HepG2 (cell line): ENCODE measurements around the gene APPBP2. TPM values are rescaled to one million over a fixed set of nuclear protein-coding genes. Genes with fewer than 3 reads are reported as not detected.
A peak's percentile ranks its signal among the peaks of the same experiment; 100 is the strongest.

Experiments
- CENPT ChIP-seq: sonication (generic); formaldehyde crosslinking; IDR thresholded peaks from 2 replicates; pipeline ENCODE4 v1.8.0; 2022; ENCODE audit warnings: low read depth, mild to moderate bottlenecking, moderate library complexity, missing genetic modification reagents
- FOXK2 ChIP-seq: fragments of 450-650 bp; IDR thresholded peaks from 2 replicates; pipeline ENCODE4 v1.6.1; 2016
- GABPB1 ChIP-seq: IDR thresholded peaks from 2 replicates; pipeline ENCODE4 v1.6.1; 2016; ENCODE audit warnings: mild to moderate bottlenecking, missing genetic modification reagents, moderate library complexity, missing compliant biosample characterization
- HOXD1 ChIP-seq: sonication (generic); formaldehyde crosslinking; IDR thresholded peaks from 2 replicates; pipeline ENCODE4 v1.5.0; 2020; ENCODE audit warnings: missing genetic modification reagents
- JUN ChIP-seq: sonication (generic); formaldehyde crosslinking; IDR thresholded peaks from 2 replicates; pipeline ENCODE4 v1.4.0; 2020; ENCODE audit warnings: mild to moderate bottlenecking, missing genetic modification reagents
- MED8 ChIP-seq: sonication (generic); formaldehyde crosslinking; IDR thresholded peaks from 2 replicates; pipeline ENCODE4 v1.8.1; 2023; ENCODE audit warnings: mild to moderate bottlenecking, missing genetic modification reagents; ENCODE audit not compliant: insufficient replicate concordance
- SUZ12 ChIP-seq: fragments of 150-350 bp; IDR thresholded peaks from 2 replicates; pipeline ENCODE4 v1.6.1; 2014; ENCODE audit warnings: low read depth, low read length
- TAF1 ChIP-seq: sonication (generic); formaldehyde crosslinking; IDR thresholded peaks from 2 replicates; pipeline ENCODE4 v1.4.0; 2020; ENCODE audit warnings: missing genetic modification reagents
- TBX3 ChIP-seq: fragments of 450-650 bp; IDR thresholded peaks from 2 replicates; pipeline ENCODE4 v1.6.1; 2017; ENCODE audit warnings: antibody characterized with exemption, mild to moderate bottlenecking, inconsistent platforms, borderline replicate concordance
- ZNF20 ChIP-seq: sonication (generic); formaldehyde crosslinking; IDR thresholded peaks from 2 replicates; pipeline ENCODE4 v1.4.0; 2020; ENCODE audit warnings: mild to moderate bottlenecking, moderate library complexity, missing genetic modification reagents
- ZNF24 ChIP-seq: fragments of 450-650 bp; IDR thresholded peaks from 2 replicates; pipeline ENCODE4 v1.6.1; 2017; ENCODE audit warnings: antibody characterized with exemption, mild to moderate bottlenecking
- ZNF256 ChIP-seq: sonication (generic); formaldehyde crosslinking; conservative IDR thresholded peaks from 2 replicates; pipeline ENCODE4 v1.4.0; 2020; ENCODE audit warnings: missing genetic modification reagents
- ZNF614 ChIP-seq: IDR thresholded peaks from 2 replicates; pipeline ENCODE4 v1.6.1; 2018; ENCODE audit warnings: missing biosample characterization, missing genetic modification reagents, inconsistent platforms, borderline replicate concordance
- ZNF672 ChIP-seq: sonication (generic); formaldehyde crosslinking; IDR thresholded peaks from 2 replicates; pipeline ENCODE4 v1.8.1; 2022; ENCODE audit warnings: missing genetic modification reagents
- ZNF775 ChIP-seq: sonication (generic); formaldehyde crosslinking; IDR thresholded peaks from 2 replicates; pipeline ENCODE4 v1.4.0; 2020; ENCODE audit warnings: missing genetic modification reagents, mild to moderate bottlenecking, moderate library complexity, borderline replicate concordance
- polyA plus RNA-seq, 8 experiments: library from polyadenylated mRNA; depleted of rRNA in 3 of 8; stranded (reverse) in 7 of 8; unstranded in 1 of 8; fragments of >200 nt; fragmentation: Illumina TruSeq in 4 of 8; extraction: Trizol in 4 of 8; gene quantifications; 2 replicates each; pipeline versions ENCODE4 v1.2.1 to v1.2.3, GENCODE V29; 2011 to 2016; ENCODE audit warnings: low read depth in 4 of 8, missing spikeins in 1 of 8, mixed read lengths in 1 of 8; ENCODE audit not compliant: insufficient read depth in 1 of 8
- total RNA-seq, 5 experiments: library from RNA; depleted of rRNA; stranded (reverse); fragments of >200 nt; fragmentation: Illumina TruSeq; extraction: Trizol; gene quantifications; 2 replicates each; pipeline ENCODE4 v1.2.3, GENCODE V29; 2016; ENCODE audit warnings: low read depth in 1 of 5
- TF ChIP-seq, protein P1 (sequence below), 2 experiments: sonication (generic) in 1 of 2; formaldehyde crosslinking in 1 of 2; IDR thresholded peaks; 2 replicates each; pipeline versions ENCODE4 v1.4.0 to v1.6.1; 2016 to 2020; ENCODE audit warnings: borderline replicate concordance in 1 of 2, low read depth in 1 of 2, mild to moderate bottlenecking in 1 of 2, missing genetic modification reagents in 1 of 2
- TF ChIP-seq, protein P2 (sequence below): sonication (generic); formaldehyde crosslinking; IDR thresholded peaks from 2 replicates; pipeline ENCODE4 v1.4.0; 2020; ENCODE audit warnings: mild to moderate bottlenecking, missing genetic modification reagents
- TF ChIP-seq, protein P3 (sequence below): IDR thresholded peaks from 2 replicates; pipeline ENCODE4 v1.6.1; 2016; ENCODE audit warnings: low read depth, control low read depth
- TF ChIP-seq, protein P4 (sequence below): sonication (generic); formaldehyde crosslinking; IDR thresholded peaks from 2 replicates; pipeline ENCODE4 v1.4.0; 2020; ENCODE audit warnings: missing genetic modification reagents

Gene APPBP2
- total and polyA plus RNA-seq, 2 of the 13 experiments (the other 11 are each of a cell fraction or from before 2014, with no cell fraction given), result 17.5 to 45.8 TPM

DNA sequence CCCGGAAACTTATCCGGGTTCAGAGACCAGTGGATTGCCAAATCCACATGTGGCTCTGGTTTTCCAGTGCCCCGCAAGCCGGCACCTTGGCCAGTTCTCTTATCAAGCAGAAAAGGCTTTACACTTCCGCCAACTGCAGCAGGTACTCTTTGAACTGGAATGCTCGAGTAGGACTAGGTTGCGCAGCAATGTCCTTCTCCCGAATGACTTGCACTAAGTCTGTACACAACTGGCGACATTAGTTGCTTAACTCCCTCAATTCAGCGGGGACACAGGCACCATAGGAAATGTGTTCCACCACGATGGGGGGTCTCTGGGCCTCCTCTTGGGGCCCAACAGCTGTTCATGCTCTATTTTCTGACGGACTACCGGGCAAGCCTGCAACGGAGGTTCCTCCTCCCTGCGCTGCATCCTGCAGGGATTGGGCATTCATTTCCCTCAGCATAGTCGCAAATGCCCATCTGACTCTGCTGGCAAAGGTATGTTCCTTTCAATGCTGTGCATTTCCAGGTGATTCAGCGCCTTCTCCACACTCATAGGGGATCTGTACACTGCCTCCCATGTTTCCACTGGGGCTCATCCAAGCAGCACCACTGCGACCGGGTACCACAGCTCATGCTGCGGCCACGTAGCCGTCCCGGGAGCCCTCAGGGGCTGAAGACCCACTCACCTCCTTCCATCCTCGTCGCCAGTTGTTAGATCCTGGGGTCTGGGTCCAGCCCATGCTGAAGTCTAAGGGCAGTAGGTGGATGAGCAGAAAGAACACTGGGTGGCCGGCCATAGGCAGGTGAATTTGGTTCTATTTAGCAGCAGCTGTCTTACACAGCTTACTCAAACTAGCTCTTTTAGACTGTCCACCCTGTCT, 34.2 kb upstream of the APPBP2 start (continued):
- TF ChIP-seq, protein P1, sequence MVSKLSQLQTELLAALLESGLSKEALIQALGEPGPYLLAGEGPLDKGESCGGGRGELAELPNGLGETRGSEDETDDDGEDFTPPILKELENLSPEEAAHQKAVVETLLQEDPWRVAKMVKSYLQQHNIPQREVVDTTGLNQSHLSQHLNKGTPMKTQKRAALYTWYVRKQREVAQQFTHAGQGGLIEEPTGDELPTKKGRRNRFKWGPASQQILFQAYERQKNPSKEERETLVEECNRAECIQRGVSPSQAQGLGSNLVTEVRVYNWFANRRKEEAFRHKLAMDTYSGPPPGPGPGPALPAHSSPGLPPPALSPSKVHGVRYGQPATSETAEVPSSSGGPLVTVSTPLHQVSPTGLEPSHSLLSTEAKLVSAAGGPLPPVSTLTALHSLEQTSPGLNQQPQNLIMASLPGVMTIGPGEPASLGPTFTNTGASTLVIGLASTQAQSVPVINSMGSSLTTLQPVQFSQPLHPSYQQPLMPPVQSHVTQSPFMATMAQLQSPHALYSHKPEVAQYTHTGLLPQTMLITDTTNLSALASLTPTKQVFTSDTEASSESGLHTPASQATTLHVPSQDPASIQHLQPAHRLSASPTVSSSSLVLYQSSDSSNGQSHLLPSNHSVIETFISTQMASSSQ (IDR thresholded peaks at IDR 0.05; ENCODE audit: low read depth), result no peak
- TF ChIP-seq, protein P1 (CRISPR knock-in tag; IDR thresholded peaks at IDR 0.05; ENCODE audit: borderline replicate concordance), result peak; percentile 57; the same call in 1 of the 2 replicates
- TF ChIP-seq TAF1 (CRISPR knock-in tag) (peak; percentile 64), CENPT (CRISPR knock-in tag) (no peak; the same call in 1 of the 2 replicates), SUZ12 (no peak), FOXK2 (no peak; the same call in 1 of the 2 replicates), ZNF256 (CRISPR knock-in tag) (no peak), ZNF24 (no peak), ZNF614 (CRISPR knock-in tag) (peak; percentile 33; the same call in 1 of the 2 replicates), TBX3 (peak; percentile 37; the same call in 1 of the 2 replicates), JUN (0 out of 2 replicates have a peak, but pooled peaks have one; percentile 28), ZNF20 (CRISPR knock-in tag) (no peak), MED8 (CRISPR knock-in tag) (peak; percentile 53), GABPB1 (peak; percentile 71), ZNF775 (CRISPR knock-in tag) (no peak), HOXD1 (CRISPR knock-in tag) (no peak; the same call in 1 of the 2 replicates), ZNF672 (peak; percentile 69; the same call in 1 of the 2 replicates)
- TF ChIP-seq, protein P2, sequence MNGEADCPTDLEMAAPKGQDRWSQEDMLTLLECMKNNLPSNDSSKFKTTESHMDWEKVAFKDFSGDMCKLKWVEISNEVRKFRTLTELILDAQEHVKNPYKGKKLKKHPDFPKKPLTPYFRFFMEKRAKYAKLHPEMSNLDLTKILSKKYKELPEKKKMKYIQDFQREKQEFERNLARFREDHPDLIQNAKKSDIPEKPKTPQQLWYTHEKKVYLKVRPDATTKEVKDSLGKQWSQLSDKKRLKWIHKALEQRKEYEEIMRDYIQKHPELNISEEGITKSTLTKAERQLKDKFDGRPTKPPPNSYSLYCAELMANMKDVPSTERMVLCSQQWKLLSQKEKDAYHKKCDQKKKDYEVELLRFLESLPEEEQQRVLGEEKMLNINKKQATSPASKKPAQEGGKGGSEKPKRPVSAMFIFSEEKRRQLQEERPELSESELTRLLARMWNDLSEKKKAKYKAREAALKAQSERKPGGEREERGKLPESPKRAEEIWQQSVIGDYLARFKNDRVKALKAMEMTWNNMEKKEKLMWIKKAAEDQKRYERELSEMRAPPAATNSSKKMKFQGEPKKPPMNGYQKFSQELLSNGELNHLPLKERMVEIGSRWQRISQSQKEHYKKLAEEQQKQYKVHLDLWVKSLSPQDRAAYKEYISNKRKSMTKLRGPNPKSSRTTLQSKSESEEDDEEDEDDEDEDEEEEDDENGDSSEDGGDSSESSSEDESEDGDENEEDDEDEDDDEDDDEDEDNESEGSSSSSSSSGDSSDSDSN, result peak; percentile 83
- TF ChIP-seq, protein P3, sequence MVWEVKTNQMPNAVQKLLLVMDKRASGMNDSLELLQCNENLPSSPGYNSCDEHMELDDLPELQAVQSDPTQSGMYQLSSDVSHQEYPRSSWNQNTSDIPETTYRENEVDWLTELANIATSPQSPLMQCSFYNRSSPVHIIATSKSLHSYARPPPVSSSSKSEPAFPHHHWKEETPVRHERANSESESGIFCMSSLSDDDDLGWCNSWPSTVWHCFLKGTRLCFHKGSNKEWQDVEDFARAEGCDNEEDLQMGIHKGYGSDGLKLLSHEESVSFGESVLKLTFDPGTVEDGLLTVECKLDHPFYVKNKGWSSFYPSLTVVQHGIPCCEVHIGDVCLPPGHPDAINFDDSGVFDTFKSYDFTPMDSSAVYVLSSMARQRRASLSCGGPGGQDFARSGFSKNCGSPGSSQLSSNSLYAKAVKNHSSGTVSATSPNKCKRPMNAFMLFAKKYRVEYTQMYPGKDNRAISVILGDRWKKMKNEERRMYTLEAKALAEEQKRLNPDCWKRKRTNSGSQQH, result 0 out of 2 replicates have a peak, but pooled peaks have one; percentile 58
- TF ChIP-seq, protein P4, sequence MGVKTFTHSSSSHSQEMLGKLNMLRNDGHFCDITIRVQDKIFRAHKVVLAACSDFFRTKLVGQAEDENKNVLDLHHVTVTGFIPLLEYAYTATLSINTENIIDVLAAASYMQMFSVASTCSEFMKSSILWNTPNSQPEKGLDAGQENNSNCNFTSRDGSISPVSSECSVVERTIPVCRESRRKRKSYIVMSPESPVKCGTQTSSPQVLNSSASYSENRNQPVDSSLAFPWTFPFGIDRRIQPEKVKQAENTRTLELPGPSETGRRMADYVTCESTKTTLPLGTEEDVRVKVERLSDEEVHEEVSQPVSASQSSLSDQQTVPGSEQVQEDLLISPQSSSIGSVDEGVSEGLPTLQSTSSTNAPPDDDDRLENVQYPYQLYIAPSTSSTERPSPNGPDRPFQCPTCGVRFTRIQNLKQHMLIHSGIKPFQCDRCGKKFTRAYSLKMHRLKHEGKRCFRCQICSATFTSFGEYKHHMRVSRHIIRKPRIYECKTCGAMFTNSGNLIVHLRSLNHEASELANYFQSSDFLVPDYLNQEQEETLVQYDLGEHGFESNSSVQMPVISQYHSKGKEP (CRISPR knock-in tag), result no peak
